ENCODE data around the gene CFAP299.

Gene CFAP299

GRCh38 chr4:80846210-80846609, 510.7 kb downstream of the CFAP299 start:
- Histone ChIP-seq H3K27me3 (ENCODE audit: control insufficient read depth, low read length) (no peaks in the 10 kb centered on the region), H3F3A (ENCODE audit: control insufficient read depth, insufficient read depth) (no peaks in the 10 kb centered on the region), H3K9me3 (ENCODE audit: control insufficient read depth, insufficient read depth, low read length) (no peaks in the 10 kb centered on the region; the same call in 1 of the 2 replicates), H3K27ac (ENCODE audit: low read depth, low read length) (no peak overlapping the region), H4K20me1 (ENCODE audit: control insufficient read depth, insufficient read depth, low read depth, low read length) (no peaks in the 10 kb centered on the region), H3K4me3 (ENCODE audit: low read length) (no peak overlapping the region), H3K36me3 (ENCODE audit: control insufficient read depth, low read length) (no peaks in the 10 kb centered on the region), H3K4me1 (ENCODE audit: control insufficient read depth, low read length) (no peaks in the 10 kb centered on the region), H3K9me2 (replicated peaks; ENCODE audit: control insufficient read depth, low read length) (no peaks in the 10 kb centered on the region), H3K4me2 (ENCODE audit: low read length) (no peak overlapping the region), H3K79me2 (ENCODE audit: control insufficient read depth, low read length) (no peaks in the 10 kb centered on the region)
- TF ChIP-seq EZH2phosphoT487 (IDR thresholded peaks at IDR 0.05; ENCODE audit: borderline replicate concordance, low read length) = no peak

- Histone ChIP-seq H3K9me3 (ENCODE audit: control insufficient read depth, insufficient read depth, low read length) (no peaks in the 10 kb centered on the region; the same call in 1 of the 2 replicates), H3K79me2 (ENCODE audit: control insufficient read depth, low read length) (no peaks in the 10 kb centered on the region), H3K4me1 (ENCODE audit: control insufficient read depth, low read length) (no peaks in the 10 kb centered on the region), H3K36me3 (ENCODE audit: control insufficient read depth, low read length) (no peaks in the 10 kb centered on the region), H4K20me1 (ENCODE audit: control insufficient read depth, insufficient read depth, low read depth, low read length) (no peaks in the 10 kb centered on the region), H3K4me3 (ENCODE audit: low read length) (no peak overlapping the region), H3K4me2 (ENCODE audit: low read length) (no peak overlapping the region), H3F3A (ENCODE audit: control insufficient read depth, insufficient read depth) (no peaks in the 10 kb centered on the region), H3K27me3 (ENCODE audit: control insufficient read depth, low read length) (no peaks in the 10 kb centered on the region), H3K27ac (ENCODE audit: low read depth, low read length) (no peak overlapping the region), H3K9me2 (replicated peaks; ENCODE audit: control insufficient read depth, low read length) (no peaks in the 10 kb centered on the region)
- TF ChIP-seq EZH2phosphoT487 (IDR thresholded peaks at IDR 0.05; ENCODE audit: borderline replicate concordance, low read length) = no peak
- TF ChIP-seq, protein P1, sequence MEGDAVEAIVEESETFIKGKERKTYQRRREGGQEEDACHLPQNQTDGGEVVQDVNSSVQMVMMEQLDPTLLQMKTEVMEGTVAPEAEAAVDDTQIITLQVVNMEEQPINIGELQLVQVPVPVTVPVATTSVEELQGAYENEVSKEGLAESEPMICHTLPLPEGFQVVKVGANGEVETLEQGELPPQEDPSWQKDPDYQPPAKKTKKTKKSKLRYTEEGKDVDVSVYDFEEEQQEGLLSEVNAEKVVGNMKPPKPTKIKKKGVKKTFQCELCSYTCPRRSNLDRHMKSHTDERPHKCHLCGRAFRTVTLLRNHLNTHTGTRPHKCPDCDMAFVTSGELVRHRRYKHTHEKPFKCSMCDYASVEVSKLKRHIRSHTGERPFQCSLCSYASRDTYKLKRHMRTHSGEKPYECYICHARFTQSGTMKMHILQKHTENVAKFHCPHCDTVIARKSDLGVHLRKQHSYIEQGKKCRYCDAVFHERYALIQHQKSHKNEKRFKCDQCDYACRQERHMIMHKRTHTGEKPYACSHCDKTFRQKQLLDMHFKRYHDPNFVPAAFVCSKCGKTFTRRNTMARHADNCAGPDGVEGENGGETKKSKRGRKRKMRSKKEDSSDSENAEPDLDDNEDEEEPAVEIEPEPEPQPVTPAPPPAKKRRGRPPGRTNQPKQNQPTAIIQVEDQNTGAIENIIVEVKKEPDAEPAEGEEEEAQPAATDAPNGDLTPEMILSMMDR (IDR thresholded peaks at IDR 0.05; ENCODE audit: low read depth, low read length, poor library complexity, severe bottlenecking) = no peak
Observed at GRCh38 chr4:80852061-80852460, 516.5 kb downstream of the CFAP299 start.

DNA sequence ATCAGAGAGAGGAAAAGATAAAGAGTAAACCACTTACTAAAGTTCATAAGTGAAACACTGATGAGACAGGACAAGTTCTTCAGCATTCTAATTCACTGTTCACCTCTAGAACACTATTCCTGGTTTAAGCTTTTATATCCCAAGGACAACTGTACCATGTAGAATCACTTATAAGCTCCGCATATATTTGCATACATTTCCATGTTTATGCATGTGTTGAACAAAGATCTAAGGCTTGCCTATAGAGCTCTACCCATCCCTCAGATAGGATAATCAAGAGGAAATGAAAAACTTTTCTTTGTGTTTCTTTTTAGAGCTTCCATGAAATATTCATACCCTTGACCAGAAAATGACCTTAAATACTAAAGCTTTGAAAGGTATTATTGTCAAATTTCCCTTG, 538.0 kb downstream of the CFAP299 start:
- H3K79me2 ChIP-seq (ENCODE audit: control insufficient read depth, low read length) = no peaks in the 10 kb centered on the region
- H3K36me3 ChIP-seq (ENCODE audit: control insufficient read depth, low read length) = peaks cover 41% of the 10 kb centered on the region
- no peak overlapping the region for H3K4me2 ChIP-seq (ENCODE audit: low read length)
- peaks cover 27% of the 10 kb centered on the region for H3K9me3 ChIP-seq (ENCODE audit: control insufficient read depth, insufficient read depth, low read length)
- no peaks in the 10 kb centered on the region for H3K27me3 ChIP-seq (ENCODE audit: control insufficient read depth, low read length)
- no peak overlapping the region for H3K4me3 ChIP-seq (ENCODE audit: low read length)
- no peak overlapping the region for H3K27ac ChIP-seq (ENCODE audit: low read depth, low read length)
- TF ChIP-seq EZH2phosphoT487 (IDR thresholded peaks at IDR 0.05; ENCODE audit: borderline replicate concordance, low read length) = no peak
- TF ChIP-seq, protein P1 (IDR thresholded peaks at IDR 0.05; ENCODE audit: low read depth, low read length, poor library complexity, severe bottlenecking) = no peak
- H3K4me1 ChIP-seq (ENCODE audit: control insufficient read depth, low read length) = peaks cover 46% of the 10 kb centered on the region
- H3F3A ChIP-seq (ENCODE audit: control insufficient read depth, insufficient read depth) = 0 out of 2 replicates have a peak, but pooled peaks cover 7% of the 10 kb centered on the region
- H3K9me2 ChIP-seq (replicated peaks; ENCODE audit: control insufficient read depth, low read length) = no peaks in the 10 kb centered on the region
- H4K20me1 ChIP-seq (ENCODE audit: control insufficient read depth, insufficient read depth, low read depth, low read length) = no peaks in the 10 kb centered on the region

- Histone ChIP-seq H3K9me3 (ENCODE audit: control insufficient read depth, insufficient read depth, low read length) (peaks cover 27% of the 10 kb centered on the region), H3K9me2 (replicated peaks; ENCODE audit: control insufficient read depth, low read length) (no peaks in the 10 kb centered on the region), H3K4me3 (ENCODE audit: low read length) (no peak overlapping the region), H3K4me2 (ENCODE audit: low read length) (no peak overlapping the region), H3K27ac (ENCODE audit: low read depth, low read length) (peak overlapping the region; percentile 78), H3K36me3 (ENCODE audit: control insufficient read depth, low read length) (peaks cover 46% of the 10 kb centered on the region), H4K20me1 (ENCODE audit: control insufficient read depth, insufficient read depth, low read depth, low read length) (no peaks in the 10 kb centered on the region), H3F3A (ENCODE audit: control insufficient read depth, insufficient read depth) (0 out of 2 replicates have a peak, but pooled peaks cover 7% of the 10 kb centered on the region), H3K4me1 (ENCODE audit: control insufficient read depth, low read length) (peaks cover 52% of the 10 kb centered on the region), H3K27me3 (ENCODE audit: control insufficient read depth, low read length) (no peaks in the 10 kb centered on the region), H3K79me2 (ENCODE audit: control insufficient read depth, low read length) (no peaks in the 10 kb centered on the region)
- TF ChIP-seq EZH2phosphoT487 (IDR thresholded peaks at IDR 0.05; ENCODE audit: borderline replicate concordance, low read length) = no peak
- TF ChIP-seq, protein P1 (IDR thresholded peaks at IDR 0.05; ENCODE audit: low read depth, low read length, poor library complexity, severe bottlenecking) = no peak
Observed at GRCh38 chr4:80874979-80875378, 539.4 kb downstream of the CFAP299 start.

Data from DOHH2 (cell line).